Gastroesophageal sphincter (tissue), 3 donors: Measurements from ENCODE around the gene ZBTB16.

Source experiments
- CTCF ChIP-seq, 4 experiments: fragments of 200-600 bp in 2 of 4; fragments of 450-650 bp in 2 of 4; sonication (generic) in 1 of 4; IDR thresholded peaks; one replicate each; pipeline ENCODE4 v1.5.1; 2017 to 2019; ENCODE audit warnings: antibody characterized with exemption in 4 of 4, mild to moderate bottlenecking in 2 of 4, moderate library complexity in 2 of 4
- EP300 ChIP-seq: sonication (generic); formaldehyde crosslinking; IDR thresholded peaks from one replicate; pipeline ENCODE4 v1.6.1; 2017; ENCODE audit warnings: antibody characterized with exemption, mild to moderate bottlenecking
- POLR2A ChIP-seq, 2 donors: fragments of 450-650 bp; IDR thresholded peaks; one replicate each; pipeline ENCODE4 v1.6.1; 2017; ENCODE audit warnings: antibody characterized with exemption in 2 of 2, mild to moderate bottlenecking in 2 of 2, moderate library complexity in 1 of 2
- POLR2AphosphoS5 ChIP-seq: sonication (generic); formaldehyde crosslinking; IDR thresholded peaks from one replicate; pipeline ENCODE4 v1.6.1; 2017; ENCODE audit warnings: antibody characterized with exemption

- TF ChIP-seq CTCF (IDR thresholded peaks at IDR 0.05) (peak in 3 of 4 experiments; percentile 25 to 31 (median 25)), POLR2A (IDR thresholded peaks at IDR 0.05) (no peak), POLR2AphosphoS5 (no peak), EP300 (no peak)
Measured at GRCh38 chr11:114257621-114258558, 198.4 kb downstream of the ZBTB16 start.
